OCI-LY1 (cell line): Measurements from ENCODE around the gene SRSF1.

ENCODE experiments used
- EZH2 ChIP-seq: fragments of 200-600 bp; sonication (generic), shearing (Covaris generic); IDR thresholded peaks from 2 replicates; pipeline ENCODE4 v1.8.0; 2017; ENCODE audit warnings: borderline replicate concordance, mixed run types, mild to moderate bottlenecking, antibody characterized with exemption, low read length, moderate library complexity, mixed read lengths
- TF ChIP-seq, protein P1 (sequence below): fragments of 200-600 bp; sonication (generic), shearing (Covaris generic); IDR thresholded peaks from 2 replicates; pipeline ENCODE4 v1.5.1; 2017; ENCODE audit warnings: mild to moderate bottlenecking, antibody characterized with exemption, low read length, moderate library complexity, mixed read lengths

DNA sequence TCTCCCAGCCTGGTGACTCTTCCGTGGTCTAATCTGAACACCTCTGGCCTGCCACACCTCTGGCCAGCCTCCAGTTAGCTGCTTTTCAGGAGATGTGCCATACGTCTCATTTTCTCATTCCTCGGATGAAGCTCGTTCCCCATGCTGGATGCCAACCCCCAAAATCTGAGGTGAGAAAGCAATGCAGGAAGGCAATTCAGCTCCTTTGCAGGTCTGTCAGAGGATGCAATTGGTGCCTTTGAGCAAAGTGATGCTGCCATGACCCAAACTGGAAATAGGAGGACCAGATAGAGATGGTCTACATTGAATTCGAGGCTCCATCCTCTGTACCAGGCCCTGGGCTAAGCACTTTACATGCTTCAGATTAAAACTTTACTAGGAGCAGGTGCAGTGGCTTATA, 40.8 kb downstream of the SRSF1 start:
- TF ChIP-seq EZH2 = no peak
- TF ChIP-seq, protein P1, sequence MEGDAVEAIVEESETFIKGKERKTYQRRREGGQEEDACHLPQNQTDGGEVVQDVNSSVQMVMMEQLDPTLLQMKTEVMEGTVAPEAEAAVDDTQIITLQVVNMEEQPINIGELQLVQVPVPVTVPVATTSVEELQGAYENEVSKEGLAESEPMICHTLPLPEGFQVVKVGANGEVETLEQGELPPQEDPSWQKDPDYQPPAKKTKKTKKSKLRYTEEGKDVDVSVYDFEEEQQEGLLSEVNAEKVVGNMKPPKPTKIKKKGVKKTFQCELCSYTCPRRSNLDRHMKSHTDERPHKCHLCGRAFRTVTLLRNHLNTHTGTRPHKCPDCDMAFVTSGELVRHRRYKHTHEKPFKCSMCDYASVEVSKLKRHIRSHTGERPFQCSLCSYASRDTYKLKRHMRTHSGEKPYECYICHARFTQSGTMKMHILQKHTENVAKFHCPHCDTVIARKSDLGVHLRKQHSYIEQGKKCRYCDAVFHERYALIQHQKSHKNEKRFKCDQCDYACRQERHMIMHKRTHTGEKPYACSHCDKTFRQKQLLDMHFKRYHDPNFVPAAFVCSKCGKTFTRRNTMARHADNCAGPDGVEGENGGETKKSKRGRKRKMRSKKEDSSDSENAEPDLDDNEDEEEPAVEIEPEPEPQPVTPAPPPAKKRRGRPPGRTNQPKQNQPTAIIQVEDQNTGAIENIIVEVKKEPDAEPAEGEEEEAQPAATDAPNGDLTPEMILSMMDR = no peak
